Neural progenitor cell (in vitro differentiated cells): ENCODE data around the gene DNAJC1. TPM values are rescaled to one million over a fixed set of nuclear protein-coding genes. Genes with fewer than 3 reads are reported as not detected.
A peak's percentile ranks its signal among the peaks of the same experiment; 100 is the strongest.

Experiments used
- DNase-seq: peaks from one replicate; pipeline ENCODE4 v3.0.0-alpha.2; 2016; ENCODE audit warnings: low spot score
- H2AFZ ChIP-seq: fragments of 200-600 bp; sonication (generic); replicated peaks from 2 replicates; pipeline ENCODE4 v1.6.1; 2016; ENCODE audit warnings: antibody characterized with exemption
- H3F3A ChIP-seq: fragments of 200-600 bp; sonication (generic); 2 replicates; pipeline ENCODE4 v1.6.1; 2016; ENCODE audit warnings: antibody characterized with exemption, low read depth
- H3K27ac ChIP-seq: fragments of 200-600 bp; sonication (generic); 2 replicates; pipeline ENCODE4 v1.5.1; 2016; ENCODE audit warnings: mild to moderate bottlenecking
- H3K27me3 ChIP-seq: fragments of 200-600 bp; sonication (generic); 2 replicates; pipeline ENCODE4 v1.6.1; 2016; ENCODE audit warnings: mild to moderate bottlenecking, moderate library complexity
- H3K36me3 ChIP-seq: fragments of 200-600 bp; sonication (generic); 2 replicates; pipeline ENCODE4 v1.5.1; 2016
- H3K4me1 ChIP-seq: fragments of 200-600 bp; sonication (generic); 2 replicates; pipeline ENCODE4 v1.6.1; 2016; ENCODE audit warnings: mixed run types
- H3K4me2 ChIP-seq: fragments of 200-600 bp; sonication (generic); 2 replicates; pipeline ENCODE4 v1.6.1; 2016
- H3K4me3 ChIP-seq: fragments of 200-600 bp; sonication (generic); 2 replicates; pipeline ENCODE4 v1.5.1; 2016
- H3K79me2 ChIP-seq: fragments of 200-600 bp; sonication (generic); 2 replicates; pipeline ENCODE4 v1.6.1; 2016; ENCODE audit warnings: low read depth
- H3K9ac ChIP-seq: fragments of 200-600 bp; sonication (generic); 2 replicates; pipeline ENCODE4 v1.6.1; 2016
- H3K9me3 ChIP-seq: fragments of 200-600 bp; sonication (generic); 2 replicates; pipeline ENCODE4 v1.5.1; 2016; ENCODE audit warnings: low read depth
- H4K20me1 ChIP-seq: fragments of 200-600 bp; sonication (generic); 2 replicates; pipeline ENCODE4 v1.6.1; 2016; ENCODE audit warnings: low read depth
- H3K27ac Mint-ChIP-seq: 3 replicates; pipeline ENCODE4 v1.8.0; 2021; ENCODE audit warnings: mixed read lengths
- H3K27me3 Mint-ChIP-seq: 2 replicates; pipeline ENCODE4 v1.8.0; 2022; ENCODE audit warnings: low read depth, mild to moderate bottlenecking, inconsistent platforms, moderate library complexity, mixed read lengths; ENCODE audit not compliant: insufficient read depth
- H3K36me3 Mint-ChIP-seq: 3 replicates; pipeline ENCODE4 v1.8.0; 2021; ENCODE audit warnings: mixed read lengths
- H3K4me1 Mint-ChIP-seq: 3 replicates; pipeline ENCODE4 v1.8.0; 2021; ENCODE audit warnings: mixed read lengths
- H3K4me3 Mint-ChIP-seq: 3 replicates; pipeline ENCODE4 v1.8.0; 2021; ENCODE audit warnings: mild to moderate bottlenecking, moderate library complexity, mixed read lengths
- H3K9me3 Mint-ChIP-seq: 3 replicates; pipeline ENCODE4 v1.8.0; 2020; ENCODE audit warnings: mixed read lengths
- EZH2 ChIP-seq: fragments of 200-600 bp; sonication (generic); IDR thresholded peaks from 2 replicates; pipeline ENCODE4 v1.6.1; 2017; ENCODE audit warnings: antibody characterized with exemption, mild to moderate bottlenecking, moderate library complexity
- EZH2phosphoT487 ChIP-seq: fragments of 200-600 bp; sonication (generic); IDR thresholded peaks from 2 replicates; pipeline ENCODE4 v1.6.1; 2017; ENCODE audit warnings: antibody characterized with exemption
- small RNA-seq: library from RNA; depleted of rRNA; stranded (forward); fragments of <200 nt; gene quantifications from one replicate; pipeline ENCODE3, GENCODE V24; 2015
- total RNA-seq: library from RNA; depleted of rRNA; stranded (reverse); fragments of >200 nt; gene quantifications from 2 replicates; pipeline ENCODE4 v1.2.3, GENCODE V29; 2015; ENCODE audit warnings: low replicate concordance
- TF ChIP-seq, protein P1 (sequence below): fragments of 200-600 bp; sonication (generic); IDR thresholded peaks from 2 replicates; pipeline ENCODE4 v1.5.1; 2017; ENCODE audit warnings: antibody characterized with exemption, mild to moderate bottlenecking

Gene DNAJC1
- total RNA-seq, 1 donor from 2014 or later: 55.3 TPM

DNA sequence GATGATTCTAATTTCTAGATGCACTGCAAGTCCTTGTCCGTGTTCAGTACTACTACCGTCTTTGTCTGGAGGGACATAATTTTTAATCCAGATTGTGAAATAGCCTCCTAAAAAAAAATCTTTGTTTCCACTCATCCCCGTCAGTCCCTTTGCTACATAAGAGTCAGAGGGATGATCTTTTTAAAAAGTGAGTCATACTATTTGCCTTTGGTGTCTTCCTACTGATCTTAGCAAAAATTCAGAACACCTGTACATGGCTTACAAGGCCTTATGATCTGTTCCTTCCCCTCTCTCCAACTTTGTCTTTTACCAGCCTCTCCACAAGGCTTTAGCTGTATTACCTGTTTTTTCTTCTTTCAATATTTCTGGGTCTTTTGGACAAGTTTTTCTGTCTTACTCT is 296.0 kb downstream of the DNAJC1 start:
- Mint-ChIP-seq H3K36me3 (peaks cover 44% of the 10 kb centered on the region), H3K9me3 (peaks cover 12% of the 10 kb centered on the region), H3K4me3 (no peak overlapping the region), H3K4me1 (no peaks in the 10 kb centered on the region), H3K27me3 (peaks cover 2% of the 10 kb centered on the region), H3K27ac (peak overlapping the region; percentile 35)
- TF ChIP-seq, protein P1, sequence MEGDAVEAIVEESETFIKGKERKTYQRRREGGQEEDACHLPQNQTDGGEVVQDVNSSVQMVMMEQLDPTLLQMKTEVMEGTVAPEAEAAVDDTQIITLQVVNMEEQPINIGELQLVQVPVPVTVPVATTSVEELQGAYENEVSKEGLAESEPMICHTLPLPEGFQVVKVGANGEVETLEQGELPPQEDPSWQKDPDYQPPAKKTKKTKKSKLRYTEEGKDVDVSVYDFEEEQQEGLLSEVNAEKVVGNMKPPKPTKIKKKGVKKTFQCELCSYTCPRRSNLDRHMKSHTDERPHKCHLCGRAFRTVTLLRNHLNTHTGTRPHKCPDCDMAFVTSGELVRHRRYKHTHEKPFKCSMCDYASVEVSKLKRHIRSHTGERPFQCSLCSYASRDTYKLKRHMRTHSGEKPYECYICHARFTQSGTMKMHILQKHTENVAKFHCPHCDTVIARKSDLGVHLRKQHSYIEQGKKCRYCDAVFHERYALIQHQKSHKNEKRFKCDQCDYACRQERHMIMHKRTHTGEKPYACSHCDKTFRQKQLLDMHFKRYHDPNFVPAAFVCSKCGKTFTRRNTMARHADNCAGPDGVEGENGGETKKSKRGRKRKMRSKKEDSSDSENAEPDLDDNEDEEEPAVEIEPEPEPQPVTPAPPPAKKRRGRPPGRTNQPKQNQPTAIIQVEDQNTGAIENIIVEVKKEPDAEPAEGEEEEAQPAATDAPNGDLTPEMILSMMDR: no peak
- TF ChIP-seq EZH2 (no peak), EZH2phosphoT487 (no peak)
- H3K27ac ChIP-seq: peak overlapping the region; percentile 1
- H3K27me3 ChIP-seq: no peaks in the 10 kb centered on the region
- H3K4me2 ChIP-seq: no peak overlapping the region
- no peaks in the 10 kb centered on the region for H3K36me3 ChIP-seq
- no peak overlapping the region for H2AFZ ChIP-seq
- H3K9me3 ChIP-seq: no peaks in the 10 kb centered on the region
- peaks cover 10% of the 10 kb centered on the region for H3K4me1 ChIP-seq
- no peaks in the 10 kb centered on the region for H3F3A ChIP-seq
- DNase-seq: no peak
- H4K20me1 ChIP-seq: peaks cover 16% of the 10 kb centered on the region
- no peak overlapping the region for H3K4me3 ChIP-seq
- H3K79me2 ChIP-seq: peaks cover 89% of the 10 kb centered on the region
- no peak overlapping the region for H3K9ac ChIP-seq

Small RNAs within 50 kb of the gene (small RNA-seq; reads per million reads assigned to genes)
- gene RN7SKP219: not detected
- gene RN7SKP37: not detected

Other genes starting within 250 kb of the DNAJC1 start
- gene EBLN1, start 214.3 kb upstream of the DNAJC1 start, total RNA-seq: not detected in 2 replicates